Vagina (tissue), 2 donors: ENCODE results near the gene FAM3D.

Experiments
- POLR2A ChIP-seq, 2 donors: fragments of 450-650 bp; IDR thresholded peaks; one replicate each; pipeline ENCODE4 v1.6.1; 2017; ENCODE audit warnings: antibody characterized with exemption in 2 of 2, mild to moderate bottlenecking in 2 of 2, moderate library complexity in 2 of 2
- POLR2AphosphoS5 ChIP-seq, 2 donors: sonication (generic); formaldehyde crosslinking; IDR thresholded peaks; one replicate each; pipeline ENCODE4 v1.9.0; 2017; ENCODE audit warnings: antibody characterized with exemption in 2 of 2, mild to moderate bottlenecking in 2 of 2, low read depth in 1 of 2; ENCODE audit not compliant: insufficient read depth in 1 of 2
- TF ChIP-seq, protein P1 (sequence below), 3 experiments: fragments of 450-650 bp in 2 of 3; fragments of 200-600 bp in 1 of 3; sonication (generic) in 1 of 3; IDR thresholded peaks; one replicate each; pipeline ENCODE4 v1.5.1; 2017 to 2019; ENCODE audit warnings: antibody characterized with exemption in 3 of 3, mild to moderate bottlenecking in 2 of 3, moderate library complexity in 2 of 3

DNA sequence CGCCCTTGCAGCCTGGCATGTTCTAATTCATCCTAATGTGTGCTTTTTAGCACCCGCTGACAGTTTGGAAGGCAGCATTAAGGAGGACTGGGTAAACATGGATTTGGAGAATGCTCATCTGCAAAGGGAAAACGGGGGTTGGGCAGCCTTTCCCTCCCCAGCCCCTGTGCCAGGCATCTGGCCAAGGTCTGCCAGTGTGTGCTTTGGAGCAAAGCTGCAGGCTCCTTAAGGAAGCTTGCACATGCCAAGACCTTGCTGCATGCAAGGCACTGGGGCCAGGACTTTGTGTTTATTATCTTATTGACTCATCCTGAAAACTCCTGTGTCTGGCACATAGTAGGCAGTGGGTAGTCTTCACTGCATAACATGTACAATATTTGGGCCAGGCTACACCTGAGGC, 20.1 kb downstream of the FAM3D start:
- TF ChIP-seq, protein P1, sequence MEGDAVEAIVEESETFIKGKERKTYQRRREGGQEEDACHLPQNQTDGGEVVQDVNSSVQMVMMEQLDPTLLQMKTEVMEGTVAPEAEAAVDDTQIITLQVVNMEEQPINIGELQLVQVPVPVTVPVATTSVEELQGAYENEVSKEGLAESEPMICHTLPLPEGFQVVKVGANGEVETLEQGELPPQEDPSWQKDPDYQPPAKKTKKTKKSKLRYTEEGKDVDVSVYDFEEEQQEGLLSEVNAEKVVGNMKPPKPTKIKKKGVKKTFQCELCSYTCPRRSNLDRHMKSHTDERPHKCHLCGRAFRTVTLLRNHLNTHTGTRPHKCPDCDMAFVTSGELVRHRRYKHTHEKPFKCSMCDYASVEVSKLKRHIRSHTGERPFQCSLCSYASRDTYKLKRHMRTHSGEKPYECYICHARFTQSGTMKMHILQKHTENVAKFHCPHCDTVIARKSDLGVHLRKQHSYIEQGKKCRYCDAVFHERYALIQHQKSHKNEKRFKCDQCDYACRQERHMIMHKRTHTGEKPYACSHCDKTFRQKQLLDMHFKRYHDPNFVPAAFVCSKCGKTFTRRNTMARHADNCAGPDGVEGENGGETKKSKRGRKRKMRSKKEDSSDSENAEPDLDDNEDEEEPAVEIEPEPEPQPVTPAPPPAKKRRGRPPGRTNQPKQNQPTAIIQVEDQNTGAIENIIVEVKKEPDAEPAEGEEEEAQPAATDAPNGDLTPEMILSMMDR (IDR thresholded peaks at IDR 0.05), result no peak
- TF ChIP-seq POLR2A (IDR thresholded peaks at IDR 0.05) (no peak), POLR2AphosphoS5 (IDR thresholded peaks at IDR 0.05; ENCODE audit: insufficient read depth in 1 of 2, low read depth in 1 of 2) (no peak)
